Osteoblast (primary cell): ENCODE measurements around the gene RBM20. TPM values are rescaled to one million over a fixed set of nuclear protein-coding genes. Genes with fewer than 3 reads are reported as not detected.
A peak's percentile ranks its signal among the peaks of the same experiment; 100 is the strongest.

Experiments used
- DNase-seq: peaks from one replicate; pipeline ENCODE4 v3.0.0; 2011; ENCODE audit warnings: low spot score, mixed read lengths; ENCODE audit not compliant: insufficient read length; ENCODE audit errors: missing footprints
- H2AFZ ChIP-seq: 2 replicates; pipeline ENCODE4 v1.6.0; 2011; ENCODE audit warnings: mild to moderate bottlenecking, low read length
- H3K27ac ChIP-seq: 2 replicates; pipeline ENCODE4 v1.5.1; 2011; ENCODE audit warnings: mild to moderate bottlenecking, low read depth, low read length, moderate library complexity
- H3K27me3 ChIP-seq: 2 replicates; pipeline ENCODE4 v1.6.0; 2012; ENCODE audit warnings: mild to moderate bottlenecking, control low read depth, inconsistent platforms, low read length, moderate library complexity; ENCODE audit not compliant: insufficient read depth
- H3K36me3 ChIP-seq: 2 replicates; pipeline ENCODE4 v1.5.1; 2011; ENCODE audit warnings: mild to moderate bottlenecking, low read length, control low read depth, moderate library complexity; ENCODE audit not compliant: insufficient read depth
- H3K4me1 ChIP-seq: 2 replicates; pipeline ENCODE4 v1.5.1; 2011; ENCODE audit warnings: mild to moderate bottlenecking, low read length, control low read depth, moderate library complexity; ENCODE audit not compliant: insufficient read depth
- H3K4me2 ChIP-seq: 2 replicates; pipeline ENCODE4 v1.6.0; 2011; ENCODE audit warnings: mild to moderate bottlenecking, low read length; ENCODE audit not compliant: insufficient read depth
- H3K4me3 ChIP-seq: fragments of 200-600 bp; sonication (generic); 3 replicates; pipeline ENCODE4 v1.5.1; 2012; ENCODE audit warnings: mild to moderate bottlenecking, low read length, inconsistent platforms; ENCODE audit not compliant: insufficient read depth
- H3K79me2 ChIP-seq: 2 replicates; pipeline ENCODE4 v1.6.0; 2012; ENCODE audit warnings: mild to moderate bottlenecking, low read length, control low read depth, inconsistent platforms; ENCODE audit not compliant: insufficient read depth
- H3K9me3 ChIP-seq: 2 replicates; pipeline ENCODE4 v1.5.1; 2011; ENCODE audit warnings: low read depth, low read length, control low read depth
- H4K20me1 ChIP-seq: 2 replicates; pipeline ENCODE4 v1.6.0; 2012; ENCODE audit warnings: mild to moderate bottlenecking, low read length, control low read depth; ENCODE audit not compliant: insufficient read depth
- total RNA-seq: library from RNA; depleted of rRNA; stranded (reverse); fragments of >200 nt; gene quantifications from 2 replicates; pipeline ENCODE4 v1.2.3, GENCODE V29; 2012
- TF ChIP-seq, protein P1 (sequence below): IDR thresholded peaks from 2 replicates; pipeline ENCODE4 v1.5.1; 2011; ENCODE audit warnings: mild to moderate bottlenecking, low read depth, low read length, moderate library complexity; ENCODE audit errors: extremely low read depth

The RBM20 gene
- total RNA-seq, 1 donor = not detected

DNA sequence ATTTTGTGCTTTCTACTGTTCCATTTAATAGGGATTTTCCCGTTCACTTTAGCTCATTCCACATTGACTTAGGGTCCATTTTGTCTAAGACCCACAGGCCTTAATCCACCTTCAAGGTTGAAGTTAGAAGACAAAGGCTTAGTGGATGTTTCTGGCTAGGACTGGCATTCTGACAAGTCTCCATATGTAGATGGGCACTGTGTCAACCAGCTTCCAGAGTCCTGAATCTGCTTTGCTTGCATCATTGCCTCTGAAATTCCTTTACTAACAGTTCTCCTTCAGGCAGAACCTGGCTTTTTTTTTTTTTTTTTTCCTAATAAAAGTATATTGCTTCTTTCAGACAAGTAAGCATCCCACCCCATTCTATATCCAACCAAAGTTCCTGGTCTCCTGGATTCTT is 158.0 kb downstream of the RBM20 start:
- peak overlapping the region; percentile 84 for H3K4me2 ChIP-seq

DNA sequence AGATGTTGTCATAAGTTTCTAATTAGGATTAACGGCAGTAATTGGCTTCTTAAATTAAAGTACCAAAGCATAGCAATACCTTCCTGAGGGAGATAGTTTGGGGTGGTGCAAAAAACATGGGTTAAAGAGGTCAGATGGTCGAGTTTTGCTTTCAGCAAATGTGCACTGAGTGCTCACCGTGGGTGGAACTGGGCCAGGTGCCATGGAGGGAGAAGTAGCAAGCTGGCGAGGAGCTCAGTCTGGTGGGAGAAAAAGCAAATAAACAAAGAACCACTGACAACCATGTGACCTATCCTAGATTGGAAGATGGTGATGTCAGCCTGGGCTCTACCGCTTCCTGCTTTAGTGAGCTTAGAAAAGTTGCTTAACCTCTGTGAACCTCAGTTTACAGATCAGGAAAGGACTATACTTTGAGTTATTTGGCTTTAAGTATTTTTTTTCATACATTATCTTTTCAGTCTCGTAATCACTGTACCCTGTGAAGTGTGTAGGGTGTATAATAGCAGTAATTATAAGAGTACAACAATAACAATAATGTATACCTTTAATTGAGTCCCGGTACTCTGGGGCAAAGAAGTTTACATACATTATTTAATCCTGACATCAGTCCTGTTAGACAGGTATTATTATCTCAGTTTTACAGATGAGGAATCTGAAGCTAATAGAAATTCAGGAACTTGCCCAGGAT is 158.6 kb downstream of the RBM20 start:
- peak overlapping the region; percentile 51 for H3K27ac ChIP-seq
- peaks cover 19% of the 10 kb centered on the region for H3K27me3 ChIP-seq
- H3K4me1 ChIP-seq = peaks cover 24% of the 10 kb centered on the region
- H3K4me3 ChIP-seq = peak overlapping the region; percentile 52
- TF ChIP-seq, protein P1, sequence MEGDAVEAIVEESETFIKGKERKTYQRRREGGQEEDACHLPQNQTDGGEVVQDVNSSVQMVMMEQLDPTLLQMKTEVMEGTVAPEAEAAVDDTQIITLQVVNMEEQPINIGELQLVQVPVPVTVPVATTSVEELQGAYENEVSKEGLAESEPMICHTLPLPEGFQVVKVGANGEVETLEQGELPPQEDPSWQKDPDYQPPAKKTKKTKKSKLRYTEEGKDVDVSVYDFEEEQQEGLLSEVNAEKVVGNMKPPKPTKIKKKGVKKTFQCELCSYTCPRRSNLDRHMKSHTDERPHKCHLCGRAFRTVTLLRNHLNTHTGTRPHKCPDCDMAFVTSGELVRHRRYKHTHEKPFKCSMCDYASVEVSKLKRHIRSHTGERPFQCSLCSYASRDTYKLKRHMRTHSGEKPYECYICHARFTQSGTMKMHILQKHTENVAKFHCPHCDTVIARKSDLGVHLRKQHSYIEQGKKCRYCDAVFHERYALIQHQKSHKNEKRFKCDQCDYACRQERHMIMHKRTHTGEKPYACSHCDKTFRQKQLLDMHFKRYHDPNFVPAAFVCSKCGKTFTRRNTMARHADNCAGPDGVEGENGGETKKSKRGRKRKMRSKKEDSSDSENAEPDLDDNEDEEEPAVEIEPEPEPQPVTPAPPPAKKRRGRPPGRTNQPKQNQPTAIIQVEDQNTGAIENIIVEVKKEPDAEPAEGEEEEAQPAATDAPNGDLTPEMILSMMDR = no peak
- DNase-seq = no peak
- H3K4me2 ChIP-seq = peak overlapping the region; percentile 84
- H3K36me3 ChIP-seq = no peaks in the 10 kb centered on the region
- H2AFZ ChIP-seq = peak overlapping the region; percentile 64
- H3K9me3 ChIP-seq = no peaks in the 10 kb centered on the region
- no peaks in the 10 kb centered on the region for H3K79me2 ChIP-seq
- no peaks in the 10 kb centered on the region for H4K20me1 ChIP-seq

More for the DNA sequence above, 158.0 kb downstream of the RBM20 start:
- TF ChIP-seq, protein P1 = no peak
- peak overlapping the region; percentile 51 for H3K27ac ChIP-seq
- no peaks in the 10 kb centered on the region for H4K20me1 ChIP-seq
- H3K4me3 ChIP-seq = peak overlapping the region; percentile 52
- peaks cover 24% of the 10 kb centered on the region for H3K4me1 ChIP-seq
- no peaks in the 10 kb centered on the region for H3K9me3 ChIP-seq
- DNase-seq = no peak
- peak overlapping the region; percentile 64 for H2AFZ ChIP-seq
- H3K36me3 ChIP-seq = no peaks in the 10 kb centered on the region
- H3K79me2 ChIP-seq = no peaks in the 10 kb centered on the region
- peaks cover 23% of the 10 kb centered on the region for H3K27me3 ChIP-seq

DNA sequence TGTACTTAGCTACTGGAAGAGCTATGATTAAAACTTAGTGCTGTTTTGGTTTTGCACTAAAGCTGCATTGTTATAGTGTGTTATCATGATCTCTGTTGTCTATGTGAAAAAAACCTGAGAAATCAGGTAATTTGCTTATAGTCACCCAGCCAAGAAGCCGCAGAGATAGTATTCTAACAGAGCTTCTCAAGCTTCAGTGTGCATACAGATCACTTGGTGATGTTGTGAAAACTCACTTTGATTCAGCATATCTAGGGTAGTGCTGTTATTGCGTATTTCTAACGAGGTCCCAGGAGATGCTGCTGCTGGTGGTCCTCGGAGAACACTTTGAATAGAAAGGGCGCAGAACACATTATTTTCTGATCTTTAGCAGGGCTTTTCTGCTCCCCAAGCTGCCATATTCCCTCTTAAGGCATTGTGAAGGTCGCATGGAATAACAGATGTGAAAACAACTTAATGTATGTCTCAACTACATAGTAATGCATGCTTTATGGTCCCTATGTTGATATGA is 159.2 kb downstream of the RBM20 start:
- TF ChIP-seq, protein P1 = no peak
- Histone ChIP-seq H3K36me3 (no peaks in the 10 kb centered on the region), H3K27me3 (peaks cover 16% of the 10 kb centered on the region), H3K27ac (peak overlapping the region; percentile 51), H3K79me2 (no peaks in the 10 kb centered on the region), H3K4me2 (peak overlapping the region; percentile 84), H3K4me3 (no peak overlapping the region), H3K9me3 (no peaks in the 10 kb centered on the region), H2AFZ (peak overlapping the region; percentile 80), H3K4me1 (peaks cover 24% of the 10 kb centered on the region), H4K20me1 (no peaks in the 10 kb centered on the region)
- DNase-seq = no peak

DNA sequence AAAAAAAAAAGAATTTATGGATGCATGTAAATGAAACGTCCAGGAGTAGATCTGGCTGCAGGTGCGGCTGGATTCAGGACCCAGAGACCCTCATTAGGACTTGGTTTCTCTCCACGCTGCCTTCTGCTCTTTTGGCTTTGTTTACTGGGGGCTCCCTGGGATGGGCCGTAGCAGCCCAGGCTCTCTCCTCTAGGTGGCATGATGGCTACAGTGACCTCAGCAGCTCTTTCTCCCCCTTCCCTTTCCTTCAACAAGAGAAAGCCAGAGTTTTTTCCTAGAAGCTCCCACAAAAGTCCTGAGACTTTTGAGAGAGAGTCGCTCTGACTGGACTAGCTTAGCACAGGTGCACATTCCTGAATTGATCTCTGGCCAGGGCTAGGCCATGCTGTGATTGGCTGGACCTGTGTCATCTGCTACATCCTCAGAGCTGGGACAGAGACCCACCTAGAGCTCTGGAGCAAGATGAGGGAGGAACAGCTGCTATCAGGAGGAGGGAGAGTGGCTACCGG is 159.7 kb downstream of the RBM20 start:
- Histone ChIP-seq H3K4me3 (no peak overlapping the region), H3K27ac (no peak overlapping the region), H3K9me3 (no peaks in the 10 kb centered on the region), H3K4me2 (peak overlapping the region; percentile 56), H3K36me3 (no peaks in the 10 kb centered on the region), H2AFZ (peak overlapping the region; percentile 80), H3K27me3 (peaks cover 12% of the 10 kb centered on the region), H4K20me1 (no peaks in the 10 kb centered on the region), H3K79me2 (no peaks in the 10 kb centered on the region), H3K4me1 (peaks cover 24% of the 10 kb centered on the region)
- TF ChIP-seq, protein P1 = peak; percentile 73
- DNase-seq = peak; percentile 90
